GM15510 (cell line): ENCODE data around the gene TOMM20.

Experiments used
- POLR2A ChIP-seq: IDR thresholded peaks from 3 replicates; pipeline ENCODE4 v1.6.1; 2011; ENCODE audit warnings: borderline replicate concordance; ENCODE audit not compliant: insufficient read length; ENCODE audit errors: extremely low read depth

TOMM20 gene

DNA sequence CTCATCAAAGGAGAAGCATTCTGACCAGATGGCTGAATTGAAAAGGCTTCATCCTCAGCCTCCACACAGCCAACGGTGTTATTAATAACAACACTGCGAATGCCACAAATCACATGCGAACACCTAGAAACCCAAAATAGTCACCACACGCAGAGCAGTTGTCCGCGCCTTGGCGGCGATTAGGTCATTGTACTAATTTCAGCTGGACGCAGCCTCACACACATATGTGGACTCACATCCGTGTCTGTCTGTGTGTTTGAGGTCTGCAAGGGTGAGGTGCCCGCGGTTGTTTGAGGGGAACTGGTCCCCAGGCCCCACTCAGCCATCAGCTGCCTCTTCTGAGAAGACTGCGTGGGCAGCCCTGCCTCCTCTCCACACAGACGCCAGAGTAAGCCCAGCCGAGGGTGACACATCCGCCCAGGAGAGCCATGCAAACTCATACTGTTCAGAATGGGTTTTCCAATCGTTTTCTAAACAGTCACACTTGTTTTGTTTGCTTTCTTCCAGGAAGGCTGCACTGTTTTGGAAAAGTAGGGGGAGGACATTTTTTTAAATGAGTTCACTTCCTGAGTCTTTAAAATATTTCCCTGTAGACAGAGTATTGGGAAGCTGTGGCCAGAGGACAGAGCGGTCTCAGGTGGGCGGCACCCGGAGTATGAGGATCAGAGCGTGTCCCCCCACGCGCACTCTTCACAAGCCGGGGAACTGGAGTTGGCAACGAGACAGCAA, 53.4 kb downstream of the TOMM20 start:
- peak; percentile 29 for TF ChIP-seq POLR2A

DNA sequence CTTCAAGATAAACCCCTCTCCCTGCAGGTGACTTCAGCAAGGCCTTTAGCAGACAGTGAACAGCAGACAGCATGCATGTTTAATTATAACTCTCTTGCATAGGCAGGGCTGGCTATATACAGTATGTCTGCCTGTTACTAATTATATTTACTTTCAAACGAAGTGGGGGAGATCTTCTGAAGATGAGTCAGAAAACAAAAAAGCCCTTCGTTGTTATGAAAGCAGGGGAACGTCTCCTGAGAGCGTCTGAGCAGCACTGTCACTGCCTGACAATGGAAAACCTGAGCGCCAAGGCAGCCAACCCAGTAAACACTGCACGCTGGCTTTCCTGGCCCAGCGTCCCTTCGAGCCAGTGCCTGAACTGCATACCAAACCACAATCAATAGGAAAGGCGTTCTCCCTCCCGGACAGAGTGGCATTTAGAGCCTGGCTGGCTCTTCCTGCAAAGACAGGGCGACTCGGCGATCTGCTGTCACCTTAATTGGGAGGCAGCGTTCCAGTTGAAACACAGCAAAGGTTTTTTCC, 54.1 kb downstream of the TOMM20 start:
- TF ChIP-seq POLR2A = peak; percentile 22

DNA sequence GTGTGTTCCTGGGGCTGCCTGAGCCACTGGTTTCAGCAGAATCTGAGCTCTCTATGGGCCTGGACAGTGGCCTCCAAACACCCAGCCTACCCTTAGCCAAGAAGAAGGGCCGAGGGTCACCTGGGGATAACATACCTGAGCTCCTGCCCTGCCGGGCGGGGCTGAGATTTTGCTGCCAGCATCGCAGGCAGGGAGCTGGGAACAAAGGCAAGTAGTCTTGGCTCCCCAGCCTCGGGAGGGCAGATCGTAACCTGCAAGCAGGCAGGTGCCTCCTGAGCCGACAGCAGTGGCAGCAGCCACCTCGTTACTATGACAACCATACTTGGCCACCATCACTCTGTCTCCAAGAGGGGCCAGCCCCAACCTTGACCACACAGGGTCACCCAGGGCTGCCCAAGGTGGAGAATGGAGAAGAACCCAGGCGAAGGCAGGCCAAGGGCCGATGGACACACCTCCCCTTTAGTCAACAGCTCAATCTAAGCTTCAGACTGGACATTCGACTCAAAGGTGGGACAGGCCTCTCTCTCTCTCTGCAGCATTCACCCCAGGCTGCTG, 54.6 kb downstream of the TOMM20 start:
- no peak for TF ChIP-seq POLR2A

DNA sequence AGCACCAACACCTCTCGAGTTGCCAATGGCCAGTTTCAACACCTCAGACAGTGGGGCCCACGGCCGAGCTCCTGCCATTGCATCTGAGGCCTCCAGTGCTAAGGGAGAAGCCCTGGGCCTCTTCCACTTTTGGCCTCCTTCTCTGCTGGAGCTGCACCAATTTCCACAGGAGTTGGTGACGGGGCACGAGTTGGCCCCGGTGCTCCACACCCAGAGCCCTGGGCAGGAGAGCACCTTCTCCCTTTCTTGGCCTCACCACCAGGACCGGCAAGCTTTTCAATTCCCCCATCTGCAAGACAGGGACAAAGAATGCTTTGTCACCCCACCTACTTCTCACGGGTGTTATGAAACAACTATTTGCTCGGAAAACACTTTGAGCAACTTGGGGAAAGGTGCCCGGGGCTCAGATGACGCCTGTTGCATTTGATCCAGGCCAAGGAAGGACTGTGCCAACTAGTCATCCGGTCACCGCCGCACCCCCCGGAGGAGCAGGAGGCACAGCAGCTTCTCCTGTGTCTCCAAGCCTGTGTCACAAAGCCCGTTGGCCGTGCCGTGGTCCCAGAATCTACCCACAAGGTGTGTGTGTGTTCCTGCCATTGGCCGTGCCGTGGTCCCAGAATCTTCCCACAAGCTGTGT, 55.2 kb downstream of the TOMM20 start:
- no peak for TF ChIP-seq POLR2A

DNA sequence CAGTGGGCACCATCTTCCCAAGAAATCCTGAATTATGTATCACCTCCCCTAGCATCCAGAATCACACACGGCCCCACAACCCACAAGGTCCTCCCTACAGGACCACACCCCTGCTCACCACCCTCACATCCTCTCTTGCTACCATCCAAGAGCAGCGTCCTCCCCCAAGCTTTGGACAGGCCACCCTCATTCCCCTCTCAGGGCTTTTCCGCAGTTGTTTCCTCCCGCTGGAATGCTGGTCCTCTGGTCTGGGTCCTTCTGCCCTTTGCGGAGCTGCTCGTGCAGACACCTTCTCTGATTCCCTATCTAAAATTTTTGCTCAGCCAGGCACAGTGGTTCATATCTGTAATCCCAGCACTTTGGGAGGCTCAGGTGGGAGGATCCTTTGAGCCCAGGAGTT, 56.5 kb downstream of the TOMM20 start:
- TF ChIP-seq POLR2A = no peak

DNA sequence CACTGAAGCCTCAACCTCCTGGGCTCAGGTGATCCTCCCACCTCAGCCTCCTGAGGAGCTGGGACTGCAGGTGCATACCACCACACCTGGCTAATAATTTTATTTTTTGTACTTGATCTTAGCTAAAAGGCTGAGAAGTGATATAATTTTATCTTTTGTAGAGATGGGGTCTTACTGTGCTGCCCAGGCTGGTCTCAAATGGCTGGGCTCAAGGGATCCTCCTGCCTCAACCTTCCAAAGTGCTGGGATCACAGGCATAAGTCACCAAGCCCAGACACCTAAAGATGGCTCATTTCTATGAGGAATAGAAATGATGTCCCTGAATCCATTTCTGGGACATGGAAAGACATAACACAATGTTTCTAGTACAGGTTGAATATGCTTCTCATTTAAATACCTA, 57.8 kb downstream of the TOMM20 start:
- no peak for TF ChIP-seq POLR2A

DNA sequence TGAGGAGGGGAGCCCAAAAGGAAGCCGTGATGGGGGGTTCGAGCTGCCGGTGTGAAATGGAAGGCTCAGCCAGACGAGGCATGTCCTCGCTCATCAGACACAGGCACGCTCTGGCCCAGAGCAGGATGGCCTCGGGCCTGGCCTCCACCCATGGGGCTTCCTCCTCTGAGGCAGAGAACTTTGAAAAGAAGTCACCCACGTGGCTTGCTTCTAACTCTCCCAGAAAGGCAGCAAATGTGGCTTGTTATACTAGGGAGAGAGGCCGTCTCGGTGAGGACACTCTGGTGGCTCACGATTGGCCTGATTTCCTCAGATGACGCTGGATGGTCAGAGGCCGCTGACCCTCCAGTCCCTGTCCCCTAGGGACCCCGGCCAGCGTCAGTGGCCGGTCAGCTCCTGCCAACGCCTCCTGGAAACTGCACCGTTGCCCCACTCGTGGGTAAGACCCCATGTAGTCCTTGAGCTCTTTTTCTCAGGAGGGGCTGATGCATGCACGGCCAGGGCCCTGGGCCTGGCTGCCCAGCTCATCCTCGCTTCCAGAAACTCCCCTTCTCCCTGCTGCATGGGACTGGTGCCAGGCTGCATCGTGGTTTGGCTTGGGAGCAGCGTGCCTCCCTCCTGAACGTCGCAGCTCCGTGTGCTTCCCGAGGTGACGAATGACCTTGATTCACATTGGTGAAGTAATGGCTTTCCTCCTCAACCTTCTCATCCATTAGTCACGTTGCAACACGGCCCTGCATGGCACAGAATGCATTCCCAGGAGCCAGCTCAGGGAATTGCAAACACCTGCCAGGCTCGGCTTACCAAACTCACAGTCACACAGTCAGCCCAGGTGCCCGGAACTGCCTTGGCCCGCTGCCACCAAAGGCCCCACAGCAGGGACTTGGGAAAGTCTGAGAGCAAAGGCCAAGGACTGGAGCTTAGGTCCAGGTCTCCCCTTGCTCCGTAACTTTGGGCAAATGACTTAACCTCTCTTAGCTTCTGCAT, 58.8 kb downstream of the TOMM20 start:
- no peak for TF ChIP-seq POLR2A

DNA sequence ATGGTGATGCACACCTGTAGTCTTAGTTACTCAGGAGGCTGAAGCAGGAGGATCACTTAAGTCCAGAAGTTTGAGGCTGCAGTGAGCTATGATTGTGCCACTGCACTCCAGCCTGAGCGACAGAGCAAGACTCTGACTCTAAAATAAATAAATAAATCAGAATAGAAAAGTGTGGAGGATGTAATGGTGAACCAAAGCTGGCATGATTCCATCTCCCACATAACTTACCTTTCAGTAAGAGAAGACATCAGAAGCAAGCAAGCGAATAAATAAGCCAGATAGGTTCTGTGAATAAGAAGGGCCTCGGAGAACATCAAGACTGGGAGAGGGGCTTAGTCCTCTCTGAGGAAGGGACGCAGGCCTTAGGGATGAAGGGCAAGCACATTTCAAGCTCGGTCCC, 59.5 kb downstream of the TOMM20 start:
- TF ChIP-seq POLR2A = no peak

DNA sequence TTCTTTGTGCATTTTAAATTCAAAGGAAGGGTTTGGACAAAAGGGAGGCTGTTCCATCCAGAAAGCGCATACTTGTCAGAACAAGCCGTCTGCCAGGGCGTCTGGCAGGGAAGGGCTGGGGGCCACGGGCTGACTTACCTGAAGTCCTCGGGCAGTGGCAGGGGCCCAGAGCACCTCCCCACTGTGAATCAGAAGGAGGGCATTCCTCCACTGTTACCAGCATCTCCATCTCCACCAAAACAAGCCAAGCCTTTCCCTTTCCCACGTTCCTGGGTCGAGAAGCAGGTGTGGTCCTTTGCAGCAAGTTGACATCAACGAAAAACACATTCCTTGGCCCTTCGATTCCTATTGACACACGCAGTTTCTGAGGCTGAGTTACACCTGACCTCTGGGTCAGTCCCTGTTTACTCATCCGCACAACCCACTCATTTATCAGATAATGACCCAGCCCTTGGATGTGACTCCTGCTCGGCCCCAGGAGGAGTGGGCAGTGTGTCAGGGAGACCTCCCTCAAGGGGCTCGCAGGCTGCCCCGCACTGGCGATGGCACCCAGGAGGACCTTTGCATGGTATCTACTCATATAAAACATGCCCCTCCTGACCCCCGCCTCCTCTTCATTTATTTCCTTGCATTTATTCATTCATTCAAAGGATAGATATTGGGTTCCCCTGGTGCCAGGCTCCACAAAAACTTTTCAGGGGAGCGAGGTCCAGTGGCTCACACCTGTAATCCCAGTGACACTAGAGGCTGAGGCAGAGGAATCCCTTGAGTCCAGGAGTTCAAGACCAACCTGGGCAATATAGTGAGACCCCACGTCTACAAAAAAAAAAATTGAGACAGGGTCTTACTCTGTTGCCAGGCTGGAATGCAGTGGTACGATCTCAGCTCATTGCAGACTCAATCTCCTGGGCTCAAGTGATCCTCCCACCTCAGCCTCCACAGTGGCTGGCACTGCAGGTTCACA, 60.2 kb downstream of the TOMM20 start:
- no peak for TF ChIP-seq POLR2A

DNA sequence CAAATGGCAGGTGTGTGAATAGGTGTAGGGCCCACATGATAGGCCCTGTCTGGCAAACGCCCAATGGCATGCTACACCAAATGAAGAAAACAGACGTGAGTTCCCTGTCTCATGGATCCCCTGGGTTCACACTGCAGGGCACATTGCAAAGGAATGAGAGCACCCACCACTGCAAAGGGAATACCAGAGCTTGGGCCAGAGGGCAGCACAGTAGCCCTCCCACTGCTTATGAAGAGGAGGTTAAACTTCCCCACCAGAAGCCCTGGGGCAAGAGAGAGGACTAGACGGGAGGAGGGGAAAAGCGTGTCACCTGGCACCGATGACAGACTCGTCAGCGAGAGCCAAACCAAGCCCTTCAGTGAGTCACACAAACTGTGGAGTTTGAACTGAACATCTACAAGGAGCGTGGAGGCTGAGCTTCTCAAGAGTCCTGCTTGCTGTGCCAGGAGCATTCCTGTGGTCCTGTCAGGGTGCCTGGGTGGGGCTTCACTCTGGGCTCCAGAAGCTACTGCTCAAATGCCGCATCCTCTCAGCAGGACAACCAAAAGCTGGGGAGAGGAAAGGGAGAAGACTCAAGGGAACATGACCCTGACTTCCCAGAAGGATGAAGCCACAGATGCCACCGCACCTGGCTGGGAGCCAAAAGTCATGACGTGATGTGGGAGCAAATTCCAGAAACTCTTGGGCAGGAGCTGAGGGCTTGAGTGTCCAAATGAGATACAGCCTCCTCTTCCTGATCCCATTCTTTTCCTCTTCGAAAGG, 61.1 kb downstream of the TOMM20 start:
- TF ChIP-seq POLR2A = no peak

DNA sequence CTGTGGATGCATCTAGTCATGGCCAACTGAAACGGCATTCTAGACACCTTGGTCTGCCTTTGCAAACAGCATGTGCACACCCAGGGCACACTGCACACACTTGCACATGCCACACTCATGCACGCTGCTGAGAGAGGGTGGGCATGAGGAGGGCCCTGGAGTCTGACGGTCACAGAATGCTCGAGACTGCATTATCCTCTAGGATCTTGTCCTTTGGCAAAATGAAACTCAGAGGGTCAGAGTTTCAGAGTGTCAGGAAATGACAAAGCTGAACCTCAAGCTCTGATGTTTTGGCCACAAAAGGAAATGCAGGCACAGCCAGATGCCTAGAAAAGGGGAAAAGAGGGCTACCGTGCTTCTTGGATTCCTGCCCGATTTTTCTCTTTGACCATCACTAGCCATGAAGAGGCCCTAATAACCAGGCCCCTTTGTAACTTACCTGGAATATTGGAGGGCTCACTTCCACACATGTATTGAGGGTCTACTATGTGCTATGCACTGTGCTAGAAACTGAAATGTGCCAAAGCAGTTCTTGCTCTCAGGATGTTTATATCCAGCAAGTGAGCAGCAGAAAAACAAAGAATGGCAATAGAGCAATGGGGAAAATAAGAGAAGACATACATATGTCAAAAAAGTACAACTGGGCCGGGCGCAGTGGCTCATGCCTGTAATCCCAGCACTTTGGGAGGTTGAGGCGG, 65.4 kb downstream of the TOMM20 start:
- TF ChIP-seq POLR2A = no peak
